MM.1S (cell line): ENCODE results near the gene WDFY4.

ENCODE experiments used
- DNase-seq: peaks from one replicate; pipeline ENCODE4 v3.0.0-alpha.2; 2015
- H2AFZ ChIP-seq: fragments of 300-600 bp; sonication (generic); 2 replicates; pipeline ENCODE4 v1.6.0; 2016; ENCODE audit warnings: antibody characterized with exemption, low read length
- H3F3A ChIP-seq: fragments of 300-600 bp; sonication (generic); 2 replicates; pipeline ENCODE4 v1.6.1; 2016; ENCODE audit warnings: mild to moderate bottlenecking, antibody characterized with exemption, low read length, moderate library complexity, mixed read lengths; ENCODE audit not compliant: insufficient read depth
- H3K27ac ChIP-seq: fragments of 300-600 bp; sonication (generic); 2 replicates; pipeline ENCODE4 v1.5.1; 2016; ENCODE audit warnings: mild to moderate bottlenecking, low read length
- H3K27me3 ChIP-seq: fragments of 300-600 bp; sonication (generic); replicated peaks from 2 replicates; pipeline ENCODE4 v1.6.0; 2016; ENCODE audit warnings: low read length; ENCODE audit not compliant: insufficient read depth
- H3K36me3 ChIP-seq: fragments of 300-600 bp; sonication (generic); replicated peaks from 2 replicates; pipeline ENCODE4 v1.6.1; 2016; ENCODE audit warnings: mild to moderate bottlenecking, low read length, mixed read lengths; ENCODE audit not compliant: insufficient read depth
- H3K4me1 ChIP-seq: fragments of 300-600 bp; sonication (generic); 2 replicates; pipeline ENCODE4 v1.6.1; 2016; ENCODE audit warnings: low read length, mixed read lengths
- H3K4me2 ChIP-seq: fragments of 300-600 bp; sonication (generic); 2 replicates; pipeline ENCODE4 v1.6.0; 2016; ENCODE audit warnings: low read depth, low read length
- H3K4me3 ChIP-seq: fragments of 300-600 bp; sonication (generic); 2 replicates; pipeline ENCODE4 v1.5.1; 2016; ENCODE audit warnings: low read length, mixed read lengths
- H3K79me2 ChIP-seq: fragments of 300-600 bp; sonication (generic); 2 replicates; pipeline ENCODE4 v1.6.1; 2016; ENCODE audit warnings: mixed run types, low read length, mixed read lengths
- H3K9ac ChIP-seq: fragments of 300-600 bp; sonication (generic); 2 replicates; pipeline ENCODE4 v1.6.1; 2016; ENCODE audit warnings: low read length, mixed read lengths
- H3K9me2 ChIP-seq: fragments of 300-600 bp; sonication (generic); replicated peaks from 2 replicates; pipeline ENCODE4 v1.6.1; 2016; ENCODE audit warnings: mild to moderate bottlenecking, low read length, mixed read lengths; ENCODE audit not compliant: insufficient read depth
- H3K9me3 ChIP-seq: fragments of 300-600 bp; sonication (generic); replicated peaks from 2 replicates; pipeline ENCODE4 v1.6.1; 2016; ENCODE audit warnings: mild to moderate bottlenecking, low read length, mixed read lengths; ENCODE audit not compliant: insufficient read depth
- H4K20me1 ChIP-seq: fragments of 300-600 bp; sonication (generic); 2 replicates; pipeline ENCODE4 v1.6.1; 2016; ENCODE audit warnings: mild to moderate bottlenecking, low read length, moderate library complexity, mixed read lengths; ENCODE audit not compliant: insufficient read depth
- CTCF ChIP-seq: fragments of 300-600 bp; sonication (generic); IDR thresholded peaks from 2 replicates; pipeline ENCODE4 v1.5.1; 2016; ENCODE audit warnings: antibody characterized with exemption, low read length, mixed read lengths
- EZH2 ChIP-seq: fragments of 300-600 bp; sonication (generic); optimal IDR thresholded peaks from 2 replicates; pipeline ENCODE3; 2017; ENCODE audit warnings: low read depth, mild to moderate bottlenecking, antibody characterized with exemption, low read length, mixed read lengths
- EZH2phosphoT487 ChIP-seq: fragments of 300-600 bp; sonication (generic); IDR thresholded peaks from 2 replicates; pipeline ENCODE4 v1.6.1; 2018; ENCODE audit warnings: antibody characterized with exemption, low read length

Gene WDFY4

GRCh38 chr10:48724127-48724526 is 39.5 kb downstream of the WDFY4 start:
- H3K27ac ChIP-seq = no peak overlapping the region
- H3K4me3 ChIP-seq = no peak overlapping the region
- TF ChIP-seq EZH2phosphoT487 = no peak
- no peak for TF ChIP-seq EZH2
- no peak for TF ChIP-seq CTCF
- H3K4me1 ChIP-seq = no peaks in the 10 kb centered on the region
- no peaks in the 10 kb centered on the region for H3K79me2 ChIP-seq
- H3K9ac ChIP-seq = no peak overlapping the region
- no peaks in the 10 kb centered on the region for H3F3A ChIP-seq
- H3K9me2 ChIP-seq = no peaks in the 10 kb centered on the region
- DNase-seq = no peak
- H3K9me3 ChIP-seq = no peaks in the 10 kb centered on the region
- H4K20me1 ChIP-seq = no peaks in the 10 kb centered on the region
- no peaks in the 10 kb centered on the region for H3K27me3 ChIP-seq
- no peak overlapping the region for H2AFZ ChIP-seq
- H3K4me2 ChIP-seq = no peak overlapping the region
- no peaks in the 10 kb centered on the region for H3K36me3 ChIP-seq

GRCh38 chr10:48725708-48726107 is 41.0 kb downstream of the WDFY4 start:
- H2AFZ ChIP-seq = no peak overlapping the region
- H3K36me3 ChIP-seq = no peaks in the 10 kb centered on the region
- no peaks in the 10 kb centered on the region for H3K9me2 ChIP-seq
- H3K4me3 ChIP-seq = no peak overlapping the region
- H3K4me1 ChIP-seq = no peaks in the 10 kb centered on the region
- H3K4me2 ChIP-seq = no peak overlapping the region
- H3K9ac ChIP-seq = no peak overlapping the region
- no peak for TF ChIP-seq EZH2
- no peak for TF ChIP-seq CTCF
- no peak for TF ChIP-seq EZH2phosphoT487
- H3K27ac ChIP-seq = no peak overlapping the region
- H3F3A ChIP-seq = no peaks in the 10 kb centered on the region
- no peak for DNase-seq
- H3K27me3 ChIP-seq = no peaks in the 10 kb centered on the region
- H3K9me3 ChIP-seq = no peaks in the 10 kb centered on the region
- no peaks in the 10 kb centered on the region for H3K79me2 ChIP-seq
- no peaks in the 10 kb centered on the region for H4K20me1 ChIP-seq

- DNase-seq = no peak
- Histone ChIP-seq H3K4me3 (no peak overlapping the region), H3K9me2 (no peaks in the 10 kb centered on the region), H3K79me2 (no peaks in the 10 kb centered on the region), H3K9me3 (no peaks in the 10 kb centered on the region), H3F3A (no peaks in the 10 kb centered on the region), H3K4me2 (no peak overlapping the region), H3K27me3 (no peaks in the 10 kb centered on the region), H3K27ac (no peak overlapping the region), H3K9ac (no peak overlapping the region), H3K4me1 (no peaks in the 10 kb centered on the region), H2AFZ (no peak overlapping the region), H4K20me1 (no peaks in the 10 kb centered on the region), H3K36me3 (no peaks in the 10 kb centered on the region)
- no peak for TF ChIP-seq EZH2
- TF ChIP-seq CTCF = no peak
- no peak for TF ChIP-seq EZH2phosphoT487
These were observed 43.2 kb downstream of the WDFY4 start for GRCh38 chr10:48727866-48728265.
